GM23338 (cell line): ENCODE results near the gene PAK1. TPM values are rescaled to one million over a fixed set of nuclear protein-coding genes. Genes with fewer than 3 reads are reported as not detected.

Experiments used
- ATAC-seq: fragments of 200-7000 bp; cut with Tn5 transposase; 3 replicates; pipeline ENCODE4 v1.9.1; 2020
- DNase-seq: peaks from one replicate; pipeline ENCODE4 v3.0.0-alpha.2; 2015; ENCODE audit warnings: low spot score
- H2AFZ ChIP-seq: fragments of 200-600 bp; sonication (generic); 2 replicates; pipeline ENCODE4 v1.8.0; 2016; ENCODE audit warnings: antibody characterized with exemption, mild to moderate bottlenecking, moderate library complexity
- H3F3A ChIP-seq: fragments of 200-600 bp; sonication (generic); replicated peaks from 2 replicates; pipeline ENCODE4 v1.8.0; 2017; ENCODE audit warnings: antibody characterized with exemption, mixed run types, low read depth
- H3K27ac ChIP-seq: fragments of 200-600 bp; sonication (generic); 2 replicates; pipeline ENCODE4 v1.6.1; 2016; ENCODE audit warnings: low read depth
- H3K27me3 ChIP-seq: fragments of 200-600 bp; sonication (generic); 2 replicates; pipeline ENCODE4 v1.8.0; 2016; ENCODE audit warnings: mild to moderate bottlenecking, mixed run types, moderate library complexity; ENCODE audit not compliant: insufficient read depth
- H3K36me3 ChIP-seq: fragments of 200-600 bp; sonication (generic); 2 replicates; pipeline ENCODE4 v1.8.0; 2016; ENCODE audit warnings: mild to moderate bottlenecking; ENCODE audit not compliant: insufficient read depth
- H3K4me1 ChIP-seq: fragments of 200-600 bp; sonication (generic); 2 replicates; pipeline ENCODE4 v1.8.0; 2016; ENCODE audit warnings: mild to moderate bottlenecking, moderate library complexity; ENCODE audit not compliant: insufficient read depth
- H3K4me2 ChIP-seq: fragments of 200-600 bp; sonication (generic); 2 replicates; pipeline ENCODE4 v1.7.1; 2017; ENCODE audit warnings: mixed run types
- H3K4me3 ChIP-seq: fragments of 200-600 bp; sonication (generic); 2 replicates; pipeline ENCODE4 v1.6.1; 2016; ENCODE audit warnings: mixed run types
- H3K79me2 ChIP-seq: fragments of 200-600 bp; sonication (generic); replicated peaks from 2 replicates; pipeline ENCODE4 v1.8.0; 2017; ENCODE audit warnings: mild to moderate bottlenecking; ENCODE audit not compliant: insufficient read depth
- H3K9me2 ChIP-seq: fragments of 200-600 bp; sonication (generic); 2 replicates; pipeline ENCODE4 v1.8.0; 2017; ENCODE audit not compliant: insufficient read depth
- H4K20me1 ChIP-seq: fragments of 200-600 bp; sonication (generic); replicated peaks from 2 replicates; pipeline ENCODE4 v1.8.0; 2017; ENCODE audit warnings: mild to moderate bottlenecking; ENCODE audit not compliant: insufficient read depth
- H3K27ac Mint-ChIP-seq: 2 replicates; pipeline ENCODE4 v1.8.0; 2020; ENCODE audit warnings: inconsistent platforms, mild to moderate bottlenecking, moderate library complexity, mixed read lengths
- H3K27me3 Mint-ChIP-seq: 3 replicates; pipeline ENCODE4 v1.8.0; 2022; ENCODE audit warnings: low read depth, mild to moderate bottlenecking, moderate library complexity, mixed read lengths, inconsistent platforms; ENCODE audit not compliant: insufficient read depth, poor library complexity
- H3K36me3 Mint-ChIP-seq: 3 replicates; pipeline ENCODE4 v1.8.0; 2021; ENCODE audit warnings: low read depth, mild to moderate bottlenecking, inconsistent platforms, moderate library complexity, mixed read lengths
- H3K4me1 Mint-ChIP-seq: 3 replicates; pipeline ENCODE4 v1.8.0; 2020; ENCODE audit warnings: mild to moderate bottlenecking, inconsistent platforms, mixed read lengths
- H3K4me3 Mint-ChIP-seq: 3 replicates; pipeline ENCODE4 v1.8.0; 2021; ENCODE audit warnings: moderate library complexity, mild to moderate bottlenecking, inconsistent platforms, mixed read lengths
- H3K9me3 Mint-ChIP-seq: 3 replicates; pipeline ENCODE4 v1.8.0; 2020; ENCODE audit warnings: moderate library complexity, mild to moderate bottlenecking, inconsistent platforms, mixed read lengths
- CREB1 ChIP-seq: fragments of 250-450 bp; sonication (Bioruptor Pico); IDR thresholded peaks from 2 replicates; pipeline ENCODE4 v1.5.0; 2020; ENCODE audit warnings: low read depth, mild to moderate bottlenecking, moderate library complexity
- EZH2 ChIP-seq: fragments of 200-600 bp; sonication (generic); IDR thresholded peaks from one replicate; pipeline ENCODE4 v1.8.0; 2017; ENCODE audit warnings: antibody characterized with exemption, mild to moderate bottlenecking, low read depth; ENCODE audit not compliant: unreplicated experiment
- EZH2phosphoT487 ChIP-seq: fragments of 200-600 bp; sonication (generic); IDR thresholded peaks from one replicate; pipeline ENCODE4 v1.8.1; 2018; ENCODE audit warnings: antibody characterized with exemption; ENCODE audit not compliant: unreplicated experiment
- NANOG ChIP-seq: IDR thresholded peaks from 2 replicates; pipeline ENCODE4 v1.6.1; 2016; ENCODE audit warnings: antibody characterized with exemption, borderline replicate concordance
- POLR2AphosphoS5 ChIP-seq: IDR thresholded peaks from 2 replicates; pipeline ENCODE4 v1.6.1; 2016; ENCODE audit warnings: antibody characterized with exemption, low read depth
- REST ChIP-seq: IDR thresholded peaks from one replicate; pipeline ENCODE4 v1.6.1; 2018; ENCODE audit warnings: antibody characterized with exemption; ENCODE audit not compliant: unreplicated experiment
- ZNF114 ChIP-seq: fragments of 250-450 bp; sonication (Bioruptor Pico); IDR thresholded peaks from 2 replicates; pipeline ENCODE4 v1.5.0; 2020; ENCODE audit warnings: mild to moderate bottlenecking, moderate library complexity
- polyA plus RNA-seq: library from polyadenylated mRNA; unstranded; fragments of >200 nt; fragmentation: Nextera tagmentation; extraction: Ambion mirVana; gene quantifications from 2 replicates; pipeline ENCODE4 v1.2.1, GENCODE V29; 2016
- total RNA-seq: library from RNA; depleted of rRNA; stranded (reverse); fragments of >200 nt; shearing (Covaris generic); gene quantifications from 2 replicates; pipeline ENCODE4 v1.2.3, GENCODE V29; 2014
- TF ChIP-seq, protein P1 (sequence below): IDR thresholded peaks from 2 replicates; pipeline ENCODE4 v1.6.1; 2016; ENCODE audit warnings: antibody characterized with exemption
- TF ChIP-seq, protein P2 (sequence below): fragments of 250-450 bp; sonication (Bioruptor Pico); IDR thresholded peaks from 2 replicates; pipeline ENCODE4 v1.5.0; 2020; ENCODE audit warnings: mild to moderate bottlenecking, moderate library complexity
- TF ChIP-seq, protein P3 (sequence below), 2 experiments: fragments of 200-600 bp in 1 of 2; sonication (generic) in 1 of 2; conservative IDR thresholded peaks; 2 replicates each; pipeline versions ENCODE4 v1.5.1 to v1.6.1; 2016 to 2017; ENCODE audit warnings: antibody characterized with exemption in 2 of 2, low read depth in 2 of 2, mild to moderate bottlenecking in 2 of 2, moderate library complexity in 1 of 2

Gene PAK1
- total and polyA plus RNA-seq, 2 experiments from 2014 or later, result 102 to 175 TPM

- no peak for TF ChIP-seq NANOG
- TF ChIP-seq, protein P1, sequence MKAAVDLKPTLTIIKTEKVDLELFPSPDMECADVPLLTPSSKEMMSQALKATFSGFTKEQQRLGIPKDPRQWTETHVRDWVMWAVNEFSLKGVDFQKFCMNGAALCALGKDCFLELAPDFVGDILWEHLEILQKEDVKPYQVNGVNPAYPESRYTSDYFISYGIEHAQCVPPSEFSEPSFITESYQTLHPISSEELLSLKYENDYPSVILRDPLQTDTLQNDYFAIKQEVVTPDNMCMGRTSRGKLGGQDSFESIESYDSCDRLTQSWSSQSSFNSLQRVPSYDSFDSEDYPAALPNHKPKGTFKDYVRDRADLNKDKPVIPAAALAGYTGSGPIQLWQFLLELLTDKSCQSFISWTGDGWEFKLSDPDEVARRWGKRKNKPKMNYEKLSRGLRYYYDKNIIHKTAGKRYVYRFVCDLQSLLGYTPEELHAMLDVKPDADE, result no peak
- TF ChIP-seq POLR2AphosphoS5, result no peak
- TF ChIP-seq EZH2phosphoT487, result no peak
- no peak for TF ChIP-seq CREB1 (CRISPR knock-in tag)
- TF ChIP-seq, protein P2, sequence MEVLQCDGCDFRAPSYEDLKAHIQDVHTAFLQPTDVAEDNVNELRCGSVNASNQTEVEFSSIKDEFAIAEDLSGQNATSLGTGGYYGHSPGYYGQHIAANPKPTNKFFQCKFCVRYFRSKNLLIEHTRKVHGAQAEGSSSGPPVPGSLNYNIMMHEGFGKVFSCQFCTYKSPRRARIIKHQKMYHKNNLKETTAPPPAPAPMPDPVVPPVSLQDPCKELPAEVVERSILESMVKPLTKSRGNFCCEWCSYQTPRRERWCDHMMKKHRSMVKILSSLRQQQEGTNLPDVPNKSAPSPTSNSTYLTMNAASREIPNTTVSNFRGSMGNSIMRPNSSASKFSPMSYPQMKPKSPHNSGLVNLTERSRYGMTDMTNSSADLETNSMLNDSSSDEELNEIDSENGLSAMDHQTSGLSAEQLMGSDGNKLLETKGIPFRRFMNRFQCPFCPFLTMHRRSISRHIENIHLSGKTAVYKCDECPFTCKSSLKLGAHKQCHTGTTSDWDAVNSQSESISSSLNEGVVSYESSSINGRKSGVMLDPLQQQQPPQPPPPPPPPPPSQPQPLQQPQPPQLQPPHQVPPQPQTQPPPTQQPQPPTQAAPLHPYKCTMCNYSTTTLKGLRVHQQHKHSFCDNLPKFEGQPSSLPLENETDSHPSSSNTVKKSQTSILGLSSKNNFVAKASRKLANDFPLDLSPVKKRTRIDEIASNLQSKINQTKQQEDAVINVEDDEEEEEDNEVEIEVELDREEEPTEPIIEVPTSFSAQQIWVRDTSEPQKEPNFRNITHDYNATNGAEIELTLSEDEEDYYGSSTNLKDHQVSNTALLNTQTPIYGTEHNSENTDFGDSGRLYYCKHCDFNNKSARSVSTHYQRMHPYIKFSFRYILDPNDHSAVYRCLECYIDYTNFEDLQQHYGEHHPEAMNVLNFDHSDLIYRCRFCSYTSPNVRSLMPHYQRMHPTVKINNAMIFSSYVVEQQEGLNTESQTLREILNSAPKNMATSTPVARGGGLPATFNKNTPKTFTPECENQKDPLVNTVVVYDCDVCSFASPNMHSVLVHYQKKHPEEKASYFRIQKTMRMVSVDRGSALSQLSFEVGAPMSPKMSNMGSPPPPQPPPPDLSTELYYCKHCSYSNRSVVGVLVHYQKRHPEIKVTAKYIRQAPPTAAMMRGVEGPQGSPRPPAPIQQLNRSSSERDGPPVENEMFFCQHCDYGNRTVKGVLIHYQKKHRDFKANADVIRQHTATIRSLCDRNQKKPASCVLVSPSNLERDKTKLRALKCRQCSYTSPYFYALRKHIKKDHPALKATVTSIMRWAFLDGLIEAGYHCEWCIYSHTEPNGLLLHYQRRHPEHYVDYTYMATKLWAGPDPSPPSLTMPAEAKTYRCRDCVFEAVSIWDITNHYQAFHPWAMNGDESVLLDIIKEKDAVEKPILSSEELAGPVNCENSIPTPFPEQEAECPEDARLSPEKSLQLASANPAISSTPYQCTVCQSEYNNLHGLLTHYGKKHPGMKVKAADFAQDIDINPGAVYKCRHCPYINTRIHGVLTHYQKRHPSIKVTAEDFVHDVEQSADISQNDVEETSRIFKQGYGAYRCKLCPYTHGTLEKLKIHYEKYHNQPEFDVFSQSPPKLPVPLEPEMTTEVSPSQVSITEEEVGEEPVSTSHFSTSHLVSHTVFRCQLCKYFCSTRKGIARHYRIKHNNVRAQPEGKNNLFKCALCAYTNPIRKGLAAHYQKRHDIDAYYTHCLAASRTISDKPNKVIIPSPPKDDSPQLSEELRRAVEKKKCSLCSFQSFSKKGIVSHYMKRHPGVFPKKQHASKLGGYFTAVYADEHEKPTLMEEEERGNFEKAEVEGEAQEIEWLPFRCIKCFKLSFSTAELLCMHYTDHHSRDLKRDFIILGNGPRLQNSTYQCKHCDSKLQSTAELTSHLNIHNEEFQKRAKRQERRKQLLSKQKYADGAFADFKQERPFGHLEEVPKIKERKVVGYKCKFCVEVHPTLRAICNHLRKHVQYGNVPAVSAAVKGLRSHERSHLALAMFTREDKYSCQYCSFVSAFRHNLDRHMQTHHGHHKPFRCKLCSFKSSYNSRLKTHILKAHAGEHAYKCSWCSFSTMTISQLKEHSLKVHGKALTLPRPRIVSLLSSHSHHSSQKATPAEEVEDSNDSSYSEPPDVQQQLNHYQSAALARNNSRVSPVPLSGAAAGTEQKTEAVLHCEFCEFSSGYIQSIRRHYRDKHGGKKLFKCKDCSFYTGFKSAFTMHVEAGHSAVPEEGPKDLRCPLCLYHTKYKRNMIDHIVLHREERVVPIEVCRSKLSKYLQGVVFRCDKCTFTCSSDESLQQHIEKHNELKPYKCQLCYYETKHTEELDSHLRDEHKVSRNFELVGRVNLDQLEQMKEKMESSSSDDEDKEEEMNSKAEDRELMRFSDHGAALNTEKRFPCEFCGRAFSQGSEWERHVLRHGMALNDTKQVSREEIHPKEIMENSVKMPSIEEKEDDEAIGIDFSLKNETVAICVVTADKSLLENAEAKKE, result no peak
- no peak for TF ChIP-seq ZNF114
- TF ChIP-seq, protein P3, sequence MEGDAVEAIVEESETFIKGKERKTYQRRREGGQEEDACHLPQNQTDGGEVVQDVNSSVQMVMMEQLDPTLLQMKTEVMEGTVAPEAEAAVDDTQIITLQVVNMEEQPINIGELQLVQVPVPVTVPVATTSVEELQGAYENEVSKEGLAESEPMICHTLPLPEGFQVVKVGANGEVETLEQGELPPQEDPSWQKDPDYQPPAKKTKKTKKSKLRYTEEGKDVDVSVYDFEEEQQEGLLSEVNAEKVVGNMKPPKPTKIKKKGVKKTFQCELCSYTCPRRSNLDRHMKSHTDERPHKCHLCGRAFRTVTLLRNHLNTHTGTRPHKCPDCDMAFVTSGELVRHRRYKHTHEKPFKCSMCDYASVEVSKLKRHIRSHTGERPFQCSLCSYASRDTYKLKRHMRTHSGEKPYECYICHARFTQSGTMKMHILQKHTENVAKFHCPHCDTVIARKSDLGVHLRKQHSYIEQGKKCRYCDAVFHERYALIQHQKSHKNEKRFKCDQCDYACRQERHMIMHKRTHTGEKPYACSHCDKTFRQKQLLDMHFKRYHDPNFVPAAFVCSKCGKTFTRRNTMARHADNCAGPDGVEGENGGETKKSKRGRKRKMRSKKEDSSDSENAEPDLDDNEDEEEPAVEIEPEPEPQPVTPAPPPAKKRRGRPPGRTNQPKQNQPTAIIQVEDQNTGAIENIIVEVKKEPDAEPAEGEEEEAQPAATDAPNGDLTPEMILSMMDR (conservative IDR thresholded peaks at IDR 0.05; ENCODE audit: low read depth in 2 of 2), result no peak
- no peak for TF ChIP-seq REST
- TF ChIP-seq EZH2, result no peak
- Histone ChIP-seq H3K9me2 (peaks cover 9% of the 10 kb centered on the region; the same call in 1 of the 2 replicates), H3K4me2 (no peak overlapping the region), H3K79me2 (no peaks in the 10 kb centered on the region), H3F3A (no peaks in the 10 kb centered on the region), H3K27me3 (no peaks in the 10 kb centered on the region), H3K36me3 (peaks cover 23% of the 10 kb centered on the region), H3K27ac (no peak overlapping the region), H4K20me1 (no peaks in the 10 kb centered on the region; the same call in 1 of the 2 replicates), H2AFZ (no peak overlapping the region), H3K4me1 (no peaks in the 10 kb centered on the region), H3K4me3 (no peak overlapping the region)
- peaks cover 17% of the 10 kb centered on the region for H3K36me3 Mint-ChIP-seq
- H3K27ac Mint-ChIP-seq, result no peak overlapping the region
- no peak for DNase-seq
- no peak overlapping the region for H3K4me3 Mint-ChIP-seq
- H3K4me1 Mint-ChIP-seq, result no peaks in the 10 kb centered on the region
- ATAC-seq, result no peak
- peaks cover 10% of the 10 kb centered on the region for H3K27me3 Mint-ChIP-seq
- H3K9me3 Mint-ChIP-seq, result no peaks in the 10 kb centered on the region
Measured at GRCh38 chr11:77320351-77320750, 153.5 kb downstream of the PAK1 start.
